ENCODE measurements around the gene ZNF710.
A peak's percentile ranks its signal among the peaks of the same experiment; 100 is the strongest.
"Not testable (repeated sequence)": the region's sequence is repeated elsewhere in the genome, so short reads cannot be mapped to it uniquely, and the experiment has no call there.

ZNF710 gene

GRCh38 chr15:90001062-90001682 is at the start of gene ZNF710:
TSS of gene ZNF710 (plus strand) at chr15:90001324. CDS start at chr15:90067138, 65,814 bp downstream.
- DNase-seq, result peak in 1 of 2 donors; percentile 28

- DNase-seq, result no peak
These were observed 46.6 kb upstream of the ZNF710 start for GRCh38 chr15:89954541-89954940.

- not testable (repeated sequence) for DNase-seq
These were observed 45.6 kb upstream of the ZNF710 start for GRCh38 chr15:89955449-89955998.

GRCh38 chr15:89958107-89958805 is 42.9 kb upstream of the ZNF710 start:
- DNase-seq, result no peak

GRCh38 chr15:89963301-89964231 is 37.6 kb upstream of the ZNF710 start:
- no peak for DNase-seq

GRCh38 chr15:89964232-89964954 is 36.7 kb upstream of the ZNF710 start:
- DNase-seq, result peak in 1 of 2 donors; percentile 6

GRCh38 chr15:89967881-89968280 is 33.2 kb upstream of the ZNF710 start:
- DNase-seq, result no peak

- DNase-seq, result no peak
These were observed 29.5 kb upstream of the ZNF710 start for GRCh38 chr15:89971592-89971997.

GRCh38 chr15:89972085-89972484 is 29.0 kb upstream of the ZNF710 start:
- peak in 1 of 2 donors; percentile 10 for DNase-seq

- peak in 1 of 2 donors; percentile 15 for DNase-seq
These were observed 25.5 kb upstream of the ZNF710 start for GRCh38 chr15:89975482-89976245.

- DNase-seq, result peak in 1 of 2 donors; percentile 15
These were observed 24.9 kb upstream of the ZNF710 start for GRCh38 chr15:89976246-89976600.

GRCh38 chr15:89977836-89978235 is 23.3 kb upstream of the ZNF710 start:
- not testable (repeated sequence) for DNase-seq

GRCh38 chr15:89978914-89979313 is 22.2 kb upstream of the ZNF710 start:
- no peak for DNase-seq

- no peak for DNase-seq
These were observed 20.2 kb upstream of the ZNF710 start for GRCh38 chr15:89980896-89981295.

GRCh38 chr15:89982315-89983055 is 18.6 kb upstream of the ZNF710 start:
- DNase-seq, result no peak

GRCh38 chr15:89984001-89984400 is 17.1 kb upstream of the ZNF710 start:
- DNase-seq, result no peak

GRCh38 chr15:89984421-89985010 is 16.6 kb upstream of the ZNF710 start:
- no peak for DNase-seq

- no peak for DNase-seq
These were observed 16.0 kb upstream of the ZNF710 start for GRCh38 chr15:89985111-89985510.

- DNase-seq, result no peak
These were observed 9.8 kb upstream of the ZNF710 start for GRCh38 chr15:89991312-89991711.

- peak in 1 of 2 donors; percentile 1 for DNase-seq
These were observed 7.8 kb upstream of the ZNF710 start for GRCh38 chr15:89993349-89993748.
